Measurements from ENCODE around the gene C11orf65.
"Not testable (repeated sequence)": the region's sequence is repeated elsewhere in the genome, so short reads cannot be mapped to it uniquely, and the experiment has no call there.

Gene C11orf65

GRCh38 chr11:108435066-108435465 is 32.3 kb downstream of the C11orf65 start:
- in situ Hi-C loops (cut with MboI; ENCODE audit: low pct_unique_long_range_greater_than_20kb, low sequenced_read_pairs, unreplicated experiment), result no loop called here
- TF ChIP-seq CTCF (IDR thresholded peaks at IDR 0.05; ENCODE audit: extremely low read depth, insufficient read depth, missing control alignments), result no peak
- DNase-seq (ENCODE audit: low spot score), result no peak

- in situ Hi-C loops (cut with MboI; ENCODE audit: low pct_unique_long_range_greater_than_20kb, low sequenced_read_pairs, unreplicated experiment), result no loop called here
- TF ChIP-seq CTCF (IDR thresholded peaks at IDR 0.05; ENCODE audit: extremely low read depth, insufficient read depth, missing control alignments), result no peak
- no peak for DNase-seq (ENCODE audit: low spot score)
These were observed 34.5 kb downstream of the C11orf65 start for GRCh38 chr11:108432783-108433182.

- in situ Hi-C loops (cut with MboI; ENCODE audit: low pct_unique_long_range_greater_than_20kb, low sequenced_read_pairs, unreplicated experiment), result no loop called here
- TF ChIP-seq CTCF (IDR thresholded peaks at IDR 0.05; ENCODE audit: extremely low read depth, insufficient read depth, missing control alignments), result no peak
- no peak for DNase-seq (ENCODE audit: low spot score)
These were observed 35.3 kb downstream of the C11orf65 start for GRCh38 chr11:108431997-108432396.

GRCh38 chr11:108431370-108431769 is 36.0 kb downstream of the C11orf65 start:
- no peak for TF ChIP-seq CTCF (IDR thresholded peaks at IDR 0.05; ENCODE audit: extremely low read depth, insufficient read depth, missing control alignments)
- DNase-seq (ENCODE audit: low spot score), result no peak
- in situ Hi-C loops (cut with MboI; ENCODE audit: low pct_unique_long_range_greater_than_20kb, low sequenced_read_pairs, unreplicated experiment), result no loop called here

GRCh38 chr11:108417551-108417950 is 49.8 kb downstream of the C11orf65 start:
- DNase-seq (ENCODE audit: low spot score), result not testable (repeated sequence)
- in situ Hi-C loops (cut with MboI; ENCODE audit: low pct_unique_long_range_greater_than_20kb, low sequenced_read_pairs, unreplicated experiment), result loop anchor here (10.0 kb wide), 1 partner anchor 237 kb away; no protein-coding TSS in a partner anchor
- peak; percentile 48 for TF ChIP-seq CTCF (IDR thresholded peaks at IDR 0.05; ENCODE audit: extremely low read depth, insufficient read depth, missing control alignments)

GRCh38 chr11:108414958-108415357 is 52.4 kb downstream of the C11orf65 start:
- in situ Hi-C loops (cut with MboI; ENCODE audit: low pct_unique_long_range_greater_than_20kb, low sequenced_read_pairs, unreplicated experiment), result loop anchor here (10.0 kb wide), 1 partner anchor 240 kb away; no protein-coding TSS in a partner anchor
- no peak for DNase-seq (ENCODE audit: low spot score)
- no peak for TF ChIP-seq CTCF (IDR thresholded peaks at IDR 0.05; ENCODE audit: extremely low read depth, insufficient read depth, missing control alignments)

- no peak for DNase-seq (ENCODE audit: low spot score)
- in situ Hi-C loops (cut with MboI; ENCODE audit: low pct_unique_long_range_greater_than_20kb, low sequenced_read_pairs, unreplicated experiment), result no loop called here
- TF ChIP-seq CTCF (IDR thresholded peaks at IDR 0.05; ENCODE audit: extremely low read depth, insufficient read depth, missing control alignments), result no peak
These were observed 61.6 kb downstream of the C11orf65 start for GRCh38 chr11:108405706-108406105.

Measured in GM13977 (cell line).